Activated CD4-positive, CD25-positive, alpha-beta regulatory T cell treated with anti-CD3 and anti-CD28 coated beads, Interleukin-2, amount 50 U/mL, for 72 hours (primary cell): ENCODE results near the gene PPBP.

Source experiments
- DNase-seq: peaks from one replicate; pipeline ENCODE4 v3.0.0; 2021

Gene PPBP

GRCh38 chr4:73947239-73947985 is 40.6 kb downstream of the PPBP start:
- DNase-seq: no peak

GRCh38 chr4:73945674-73946449 is 42.1 kb downstream of the PPBP start:
- DNase-seq: no peak

GRCh38 chr4:73945140-73945539 is 42.9 kb downstream of the PPBP start:
- DNase-seq: no peak

GRCh38 chr4:73944061-73944875 is 43.7 kb downstream of the PPBP start:
- DNase-seq: no peak

- no peak for DNase-seq
Observed at GRCh38 chr4:73943555-73943954, 44.4 kb downstream of the PPBP start.

- DNase-seq: no peak
Observed at GRCh38 chr4:73936969-73937368, 51.0 kb downstream of the PPBP start.
